HG03175 (cell line): Measurements from ENCODE around the gene SMIM5.
"Not testable (repeated sequence)": the region's sequence is repeated elsewhere in the genome, so short reads cannot be mapped to it uniquely, and the experiment has no call there.

Source experiments
- ATAC-seq: cut with Tn5 transposase; IDR thresholded peaks from one replicate; pipeline ENCODE4 v1.9.1; 2021; ENCODE audit warnings: mild to moderate bottlenecking, moderate library complexity; ENCODE audit not compliant: unreplicated experiment

SMIM5 gene

DNA sequence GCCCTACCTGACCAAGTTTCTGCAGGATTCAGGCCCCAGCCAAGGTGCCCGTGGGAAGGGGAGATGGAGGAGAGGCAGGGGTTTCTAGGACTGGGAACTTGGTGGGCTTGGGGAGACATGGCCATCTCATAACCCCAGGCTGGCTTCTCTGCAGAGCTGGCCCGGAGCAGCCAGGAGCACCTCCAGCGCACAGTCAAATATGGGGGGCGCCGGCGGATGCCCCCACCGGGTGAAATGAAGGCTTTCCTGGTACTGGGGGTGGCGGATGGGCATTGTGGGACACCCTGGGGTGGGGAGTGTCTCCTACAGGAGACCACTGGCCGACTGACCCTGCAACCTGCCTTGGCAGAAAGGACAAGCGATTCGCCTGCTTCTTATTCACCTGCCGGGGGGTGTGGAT lies 9.2 kb upstream of the SMIM5 start:
- no peak for ATAC-seq

DNA sequence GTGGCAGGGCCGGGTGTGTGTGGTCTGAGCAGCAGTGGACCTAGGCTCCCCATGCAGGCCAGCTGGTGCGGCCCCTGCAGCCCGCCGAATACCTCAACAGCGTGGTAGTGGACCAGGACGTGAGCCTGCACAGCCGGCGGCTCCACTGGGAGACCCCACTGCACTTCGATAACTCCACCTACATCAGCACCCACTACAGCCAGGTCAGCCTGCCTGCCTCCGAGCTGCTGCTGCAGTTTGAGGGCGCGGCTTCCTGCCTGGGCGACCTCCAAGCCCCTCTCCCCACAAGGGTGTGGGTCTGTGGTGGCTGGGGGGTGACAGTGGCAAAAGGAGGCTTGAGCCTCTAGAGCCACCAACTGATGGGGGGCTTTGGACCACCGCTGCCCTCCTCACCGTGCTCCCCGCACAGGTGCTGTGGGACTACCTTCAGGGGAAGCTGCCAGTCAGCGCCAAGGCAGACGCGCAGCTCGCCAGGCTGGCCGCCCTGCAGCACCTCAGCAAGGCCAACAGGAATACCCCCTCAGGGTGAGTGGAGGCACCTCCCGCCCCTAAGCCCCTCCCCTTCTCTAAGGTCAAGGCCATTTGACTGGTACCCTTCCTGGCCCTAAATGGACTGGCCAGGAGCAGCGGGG lies 8.4 kb upstream of the SMIM5 start:
- no peak for ATAC-seq

DNA sequence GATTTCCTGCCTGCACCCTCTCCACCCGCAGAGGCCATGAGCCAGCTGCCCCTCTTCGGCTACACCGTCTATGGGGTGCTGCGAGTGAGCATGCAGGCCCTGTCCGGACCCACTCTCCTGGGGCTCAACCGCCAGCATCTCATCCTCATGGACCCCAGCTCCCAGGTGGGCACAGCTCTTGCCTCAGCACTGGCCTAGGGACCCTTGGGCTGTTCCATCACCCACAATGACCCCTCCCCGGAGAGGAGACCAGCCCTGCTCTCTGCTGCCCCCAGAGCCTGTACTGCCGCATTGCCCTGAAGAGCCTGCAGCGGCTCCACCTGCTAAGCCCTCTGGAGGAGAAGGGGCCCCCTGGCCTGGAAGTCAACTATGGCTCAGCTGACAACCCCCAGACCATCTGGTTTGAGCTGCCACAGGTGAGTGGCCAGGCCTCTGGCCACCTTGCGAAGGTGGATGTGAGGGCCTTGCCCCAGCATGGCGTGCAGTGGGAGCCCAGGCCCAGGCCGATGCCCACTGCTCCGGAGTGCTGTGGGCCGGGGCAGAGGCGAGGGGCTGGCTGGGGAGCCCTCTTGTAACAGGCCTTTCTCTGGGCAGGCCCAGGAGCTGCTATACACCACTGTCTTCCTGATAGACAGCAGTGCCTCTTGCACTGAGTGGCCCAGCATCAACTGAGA lies 7.3 kb upstream of the SMIM5 start:
- ATAC-seq, result no peak

GRCh38 chr17:75626496-75627038 lies 6.7 kb upstream of the SMIM5 start:
- no peak for ATAC-seq

DNA sequence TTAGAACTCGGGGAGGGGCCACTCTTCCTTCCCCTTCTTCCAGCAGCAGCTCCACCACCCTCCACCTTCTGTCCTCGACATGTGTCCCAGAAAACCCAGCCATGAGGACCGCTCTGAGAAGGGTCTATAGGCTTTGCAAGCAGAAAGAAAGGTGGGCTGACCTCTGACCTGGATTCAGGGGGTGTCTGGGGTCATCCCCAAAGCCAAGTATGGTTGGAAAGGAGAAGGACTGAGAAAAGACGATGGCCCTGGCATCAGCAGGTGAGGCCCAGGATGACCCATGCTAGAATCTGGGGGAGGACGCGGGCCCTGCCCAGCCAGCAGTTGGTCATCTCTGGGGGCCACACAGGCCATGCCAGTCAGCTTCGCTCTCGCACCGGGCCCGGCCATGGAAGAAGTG lies 6.1 kb upstream of the SMIM5 start:
- no peak for ATAC-seq

DNA sequence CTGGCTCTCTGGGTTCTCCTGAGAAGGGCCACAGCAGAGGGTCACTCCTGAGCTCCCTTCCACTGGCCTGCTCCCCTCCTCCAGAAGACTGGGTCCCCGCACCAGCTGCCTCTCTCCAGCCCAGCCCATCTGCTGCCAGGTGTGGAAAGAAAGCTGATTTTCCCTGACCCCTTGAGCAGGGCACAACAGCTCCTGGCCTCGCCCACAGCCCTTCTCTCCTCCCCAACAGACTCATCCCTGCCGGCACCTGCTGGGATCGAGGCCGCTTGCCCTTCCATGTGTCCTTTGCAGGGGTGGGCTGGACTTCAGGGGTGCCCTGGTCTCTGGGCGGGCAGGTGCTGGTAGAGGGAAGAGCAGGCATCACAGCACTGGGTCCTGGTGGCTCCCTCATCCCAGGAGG lies 4.8 kb upstream of the SMIM5 start:
- no peak for ATAC-seq

GRCh38 chr17:75629157-75629556 lies 4.1 kb upstream of the SMIM5 start:
- ATAC-seq, result no peak

- ATAC-seq, result no peak
Measured at GRCh38 chr17:75630071-75630917, 2.9 kb upstream of the SMIM5 start.

- no peak for ATAC-seq
Measured at GRCh38 chr17:75631353-75631752, 1.9 kb upstream of the SMIM5 start.

DNA sequence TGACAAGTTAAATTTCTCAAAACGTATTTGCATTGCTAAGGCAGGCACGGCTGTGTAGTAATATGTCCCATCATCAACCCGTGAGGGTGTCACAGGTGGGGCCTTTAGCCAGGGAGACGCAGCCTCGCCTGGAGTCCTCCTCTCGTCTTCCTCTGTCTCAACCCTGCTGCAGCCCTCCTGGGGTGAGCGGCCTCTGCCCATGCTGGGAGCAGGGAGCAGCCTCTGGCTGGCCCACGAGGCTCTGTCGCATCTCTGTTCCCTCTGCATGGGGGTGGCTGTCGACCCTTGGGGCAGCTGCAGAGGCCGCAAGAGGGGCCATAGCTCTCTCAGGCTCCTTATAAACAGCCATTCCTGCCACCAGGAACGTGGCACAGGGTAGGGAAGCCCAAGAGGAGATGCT lies 806 bp upstream of the SMIM5 start:
- no peak for ATAC-seq

- no peak for ATAC-seq
Measured at GRCh38 chr17:75633486-75634375, 497 bp downstream of the SMIM5 start.

GRCh38 chr17:75634376-75634740 lies 1.1 kb downstream of the SMIM5 start:
- no peak for ATAC-seq

DNA sequence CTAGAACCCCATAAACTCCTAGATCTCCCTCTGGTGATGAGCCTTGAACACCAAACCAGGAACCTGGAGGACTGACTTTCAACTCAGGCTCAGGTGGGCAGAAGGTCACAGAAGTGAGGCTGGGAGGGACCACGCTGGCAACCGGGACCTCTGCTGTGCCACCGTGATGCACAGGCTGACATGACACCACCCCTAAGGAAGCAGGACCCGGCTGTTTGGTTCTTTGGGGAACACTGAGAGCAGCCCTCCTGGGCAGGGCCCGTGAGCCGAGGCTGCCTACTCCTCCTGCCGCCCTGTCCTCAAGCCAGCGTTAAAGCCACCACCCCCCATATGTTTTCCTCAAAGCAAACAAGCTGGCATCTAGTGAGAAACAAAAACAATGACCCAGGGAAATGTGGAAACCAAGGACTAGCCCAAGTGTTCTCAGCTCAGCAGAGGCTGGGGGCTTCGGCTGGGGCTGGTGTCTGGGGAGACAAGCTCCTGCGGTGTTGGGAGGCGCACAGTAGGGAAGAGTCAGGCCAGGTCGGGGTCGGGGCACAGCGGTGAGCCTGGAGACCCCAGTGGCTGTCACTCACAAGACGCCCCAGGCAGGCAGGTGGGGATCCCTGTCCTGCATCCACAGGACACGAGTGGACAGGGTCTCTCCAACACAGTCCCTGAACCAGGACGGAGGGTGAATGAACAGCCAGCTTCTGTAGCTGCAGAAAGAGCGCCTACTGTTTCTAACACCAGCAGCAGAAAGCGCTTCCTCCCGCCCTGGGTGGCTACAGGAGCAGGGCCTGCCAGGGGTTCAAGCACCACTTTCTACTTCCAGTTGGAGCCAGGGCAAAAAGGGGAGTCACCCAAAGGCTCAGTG lies 1.7 kb downstream of the SMIM5 start:
- ATAC-seq, result no peak

DNA sequence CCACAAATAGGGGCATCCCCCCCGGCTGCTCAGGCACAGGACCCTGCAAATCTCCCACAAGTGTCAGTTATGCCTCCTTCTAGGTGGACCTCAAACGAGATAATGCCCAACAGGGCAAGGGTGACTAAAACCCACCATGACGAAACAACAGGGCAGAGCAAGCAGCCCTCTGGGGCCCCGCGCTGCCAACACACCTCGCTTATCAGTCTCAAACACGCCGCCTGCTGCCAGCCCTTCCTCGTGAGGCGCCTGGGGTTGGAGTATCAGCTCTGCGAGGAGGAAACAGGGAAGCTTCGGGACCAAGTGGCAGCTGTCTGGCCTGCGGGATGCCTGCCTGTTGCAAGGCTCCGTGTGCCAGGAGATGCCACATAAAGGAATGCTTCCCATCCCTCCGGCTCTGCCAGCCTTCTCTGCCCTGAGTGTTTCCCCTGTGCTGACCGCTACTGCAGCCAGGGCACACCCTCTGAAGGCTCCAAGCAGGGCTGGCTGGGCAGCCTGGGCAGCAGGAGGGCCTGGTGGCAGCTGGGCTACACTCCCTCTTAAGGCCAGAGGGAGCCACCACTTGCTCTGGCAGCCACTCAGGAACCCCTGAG lies 2.5 kb downstream of the SMIM5 start:
- no peak for ATAC-seq

GRCh38 chr17:75636381-75637142 lies 3.3 kb downstream of the SMIM5 start:
- ATAC-seq, result no peak

DNA sequence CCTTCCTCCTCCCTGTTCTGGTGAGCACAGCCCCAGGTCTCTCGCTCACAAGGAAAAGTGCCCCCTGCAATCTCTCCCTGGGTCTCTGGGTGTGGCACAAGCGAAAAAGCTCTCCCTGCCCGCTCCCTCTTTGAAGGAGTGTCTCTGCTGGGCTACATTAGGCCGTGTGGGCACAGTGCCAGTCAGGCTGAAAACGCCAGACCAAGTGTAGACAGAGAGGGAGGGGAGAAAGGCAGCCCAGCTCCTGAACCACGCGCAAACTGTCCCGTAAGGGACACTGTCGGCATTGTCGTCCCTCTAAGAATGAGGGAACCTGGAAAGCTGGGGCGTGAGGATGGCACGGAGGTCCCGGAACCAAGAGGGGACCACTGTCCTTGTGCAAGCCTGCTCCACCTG lies 3.9 kb downstream of the SMIM5 start:
- ATAC-seq, result no peak

DNA sequence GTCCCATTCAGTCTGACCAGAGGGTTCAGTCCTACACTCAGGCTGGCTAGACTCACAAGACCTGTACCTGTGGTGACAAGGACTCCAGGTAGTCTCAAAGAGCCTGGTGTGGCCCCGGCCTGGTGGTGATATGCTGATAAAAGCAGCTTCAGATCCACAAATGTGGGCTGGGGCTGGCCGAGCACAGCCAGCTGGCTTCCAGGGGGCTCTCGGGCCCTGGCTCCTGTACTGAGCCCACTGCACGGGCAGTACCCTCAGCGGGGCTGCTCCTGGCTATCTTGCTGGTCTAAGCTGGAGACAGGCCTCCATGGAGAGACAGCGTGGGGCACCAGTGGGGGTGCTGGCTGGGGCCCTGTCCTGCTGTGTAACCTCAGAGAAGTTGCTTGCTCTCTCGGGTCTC lies 4.3 kb downstream of the SMIM5 start:
- ATAC-seq, result no peak

DNA sequence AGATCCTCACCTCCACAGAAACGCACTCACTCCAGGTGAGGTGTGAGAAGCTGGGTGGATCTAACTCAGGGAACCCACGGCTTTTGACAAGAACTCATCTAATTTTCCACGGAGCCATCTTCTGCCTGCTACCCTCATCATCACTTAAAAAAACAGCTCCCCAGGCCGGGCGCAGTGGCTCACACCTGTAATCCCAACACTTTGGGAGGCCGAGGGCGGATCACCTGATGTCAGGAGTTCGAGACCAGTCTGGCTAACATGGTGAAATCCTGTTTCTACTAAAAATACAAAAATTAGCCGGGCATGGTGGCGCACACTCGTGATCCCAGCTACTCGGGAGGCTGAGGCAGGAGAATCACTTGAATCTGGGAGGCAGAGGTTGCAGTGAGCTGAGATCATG lies 4.8 kb downstream of the SMIM5 start:
- ATAC-seq, result not testable (repeated sequence)

GRCh38 chr17:75638893-75639292 lies 5.7 kb downstream of the SMIM5 start:
- no peak for ATAC-seq
